ENCODE data around the gene CEBPZ. TPM values are rescaled to one million over a fixed set of nuclear protein-coding genes. Genes with fewer than 3 reads are reported as not detected.
A peak's percentile ranks its signal among the peaks of the same experiment; 100 is the strongest.

Gene CEBPZ
- total and polyA plus RNA-seq, 2 donors from 2014 or later = 45.5 to 55.9 TPM

DNA sequence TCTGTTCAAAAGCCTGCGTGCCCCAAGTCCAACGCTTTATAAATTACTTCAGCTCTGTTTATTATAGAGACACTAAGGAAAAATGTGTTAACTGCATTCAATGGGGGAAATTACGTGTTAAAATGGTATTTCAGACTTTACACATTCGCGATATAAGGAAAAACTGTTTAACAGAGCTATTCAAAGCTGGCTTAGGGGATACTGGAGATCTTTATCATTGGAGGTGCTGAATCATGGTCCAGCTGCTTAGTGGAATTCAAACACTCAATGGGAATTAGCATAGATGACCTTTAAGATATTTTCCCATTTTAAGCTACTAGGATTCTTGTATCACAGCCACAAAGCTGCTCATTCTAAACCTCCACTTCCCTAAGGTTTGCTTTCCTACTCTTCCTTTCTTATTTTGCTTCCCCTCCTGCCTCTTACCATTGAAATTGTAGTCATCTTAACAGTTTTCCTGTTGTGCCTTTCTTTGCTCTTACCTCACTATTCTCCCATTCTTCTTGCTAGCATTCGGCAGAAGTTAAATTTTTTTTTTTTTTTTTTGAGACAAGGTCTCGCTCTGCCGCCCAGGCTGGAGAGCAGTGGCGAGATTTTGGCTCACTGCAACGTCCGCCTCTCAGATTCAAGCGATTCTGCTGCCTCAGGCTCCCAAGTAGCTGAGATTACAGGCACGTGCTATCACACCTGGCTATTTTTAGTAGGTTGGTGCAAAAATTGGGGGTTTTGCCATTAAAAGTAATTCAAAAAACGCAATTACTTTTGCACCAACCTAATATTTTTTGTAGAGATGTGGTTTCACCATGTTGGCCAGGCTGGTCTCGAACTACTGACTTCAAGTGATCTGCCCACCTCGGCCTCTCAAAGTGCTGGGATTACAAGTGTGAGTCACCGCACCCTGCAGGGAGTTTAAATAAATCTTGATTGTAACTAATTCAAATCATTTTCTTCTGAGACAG is 49.4 kb downstream of the CEBPZ start:
- TF ChIP-seq, protein P1, sequence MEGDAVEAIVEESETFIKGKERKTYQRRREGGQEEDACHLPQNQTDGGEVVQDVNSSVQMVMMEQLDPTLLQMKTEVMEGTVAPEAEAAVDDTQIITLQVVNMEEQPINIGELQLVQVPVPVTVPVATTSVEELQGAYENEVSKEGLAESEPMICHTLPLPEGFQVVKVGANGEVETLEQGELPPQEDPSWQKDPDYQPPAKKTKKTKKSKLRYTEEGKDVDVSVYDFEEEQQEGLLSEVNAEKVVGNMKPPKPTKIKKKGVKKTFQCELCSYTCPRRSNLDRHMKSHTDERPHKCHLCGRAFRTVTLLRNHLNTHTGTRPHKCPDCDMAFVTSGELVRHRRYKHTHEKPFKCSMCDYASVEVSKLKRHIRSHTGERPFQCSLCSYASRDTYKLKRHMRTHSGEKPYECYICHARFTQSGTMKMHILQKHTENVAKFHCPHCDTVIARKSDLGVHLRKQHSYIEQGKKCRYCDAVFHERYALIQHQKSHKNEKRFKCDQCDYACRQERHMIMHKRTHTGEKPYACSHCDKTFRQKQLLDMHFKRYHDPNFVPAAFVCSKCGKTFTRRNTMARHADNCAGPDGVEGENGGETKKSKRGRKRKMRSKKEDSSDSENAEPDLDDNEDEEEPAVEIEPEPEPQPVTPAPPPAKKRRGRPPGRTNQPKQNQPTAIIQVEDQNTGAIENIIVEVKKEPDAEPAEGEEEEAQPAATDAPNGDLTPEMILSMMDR (IDR thresholded peaks at IDR 0.05; ENCODE audit: borderline replicate concordance, extremely low read depth, insufficient read depth) = no peak
- Histone ChIP-seq H3K36me3 (ENCODE audit: control insufficient read depth in 2 of 3, insufficient read depth in 3 of 3, low read length in 3 of 3) (no peaks in the 10 kb centered on the region), H3K4me3 (ENCODE audit: low read length in 3 of 3) (no peak overlapping the region), H3K9ac (ENCODE audit: low read length in 3 of 3) (no peak overlapping the region), H3K9me3 (ENCODE audit: control insufficient read depth in 2 of 3, insufficient read depth in 1 of 3, low read length in 3 of 3) (no peaks in the 10 kb centered on the region), H3K27me3 (ENCODE audit: control insufficient read depth, insufficient read depth, low read length) (no peaks in the 10 kb centered on the region), H3K4me1 (ENCODE audit: control insufficient read depth in 2 of 3, insufficient read depth in 2 of 3, low read depth in 1 of 3, low read length in 3 of 3) (no peaks in the 10 kb centered on the region), H3K27ac (ENCODE audit: low read depth in 2 of 2, low read length in 2 of 2) (no peak overlapping the region)
- intact Hi-C loops (cut with DNase I) = no loop called here
- DNase-seq (peak in 2 of 5 donors; percentile 19 to 34), FAIRE-seq (no peak)

DNA sequence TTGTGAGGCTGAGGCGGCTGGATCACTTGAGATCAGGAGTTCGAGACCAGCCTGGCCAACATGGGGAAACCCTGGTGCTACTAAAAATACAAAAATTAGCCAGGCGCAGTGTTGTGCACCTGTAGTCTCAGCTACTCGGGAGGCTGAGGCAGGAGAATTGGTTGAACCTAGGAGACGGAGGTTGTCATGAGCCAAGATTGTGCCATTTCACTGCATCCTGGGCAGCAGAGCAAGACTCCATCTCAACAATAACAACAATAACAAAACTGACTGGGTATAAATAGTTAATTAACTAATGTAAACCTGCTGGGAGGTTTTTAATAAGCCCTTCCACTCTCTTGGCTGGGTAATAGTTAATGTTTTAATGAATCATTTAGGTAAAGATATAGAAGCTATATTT is 50.8 kb downstream of the CEBPZ start:
- intact Hi-C loops (cut with DNase I) = no loop called here
- Histone ChIP-seq H3K27me3 (ENCODE audit: control insufficient read depth, insufficient read depth, low read length) (no peaks in the 10 kb centered on the region), H3K9ac (ENCODE audit: low read length in 3 of 3) (no peak overlapping the region), H3K4me1 (ENCODE audit: control insufficient read depth in 2 of 3, insufficient read depth in 2 of 3, low read depth in 1 of 3, low read length in 3 of 3) (no peaks in the 10 kb centered on the region), H3K36me3 (ENCODE audit: control insufficient read depth in 2 of 3, insufficient read depth in 3 of 3, low read length in 3 of 3) (no peaks in the 10 kb centered on the region), H3K27ac (ENCODE audit: low read depth in 2 of 2, low read length in 2 of 2) (no peak overlapping the region), H3K9me3 (ENCODE audit: control insufficient read depth in 2 of 3, insufficient read depth in 1 of 3, low read length in 3 of 3) (no peaks in the 10 kb centered on the region), H3K4me3 (ENCODE audit: low read length in 3 of 3) (no peak overlapping the region)
- FAIRE-seq = no peak
- TF ChIP-seq, protein P1 (IDR thresholded peaks at IDR 0.05; ENCODE audit: borderline replicate concordance, extremely low read depth, insufficient read depth) = no peak
- no peak for DNase-seq

DNA sequence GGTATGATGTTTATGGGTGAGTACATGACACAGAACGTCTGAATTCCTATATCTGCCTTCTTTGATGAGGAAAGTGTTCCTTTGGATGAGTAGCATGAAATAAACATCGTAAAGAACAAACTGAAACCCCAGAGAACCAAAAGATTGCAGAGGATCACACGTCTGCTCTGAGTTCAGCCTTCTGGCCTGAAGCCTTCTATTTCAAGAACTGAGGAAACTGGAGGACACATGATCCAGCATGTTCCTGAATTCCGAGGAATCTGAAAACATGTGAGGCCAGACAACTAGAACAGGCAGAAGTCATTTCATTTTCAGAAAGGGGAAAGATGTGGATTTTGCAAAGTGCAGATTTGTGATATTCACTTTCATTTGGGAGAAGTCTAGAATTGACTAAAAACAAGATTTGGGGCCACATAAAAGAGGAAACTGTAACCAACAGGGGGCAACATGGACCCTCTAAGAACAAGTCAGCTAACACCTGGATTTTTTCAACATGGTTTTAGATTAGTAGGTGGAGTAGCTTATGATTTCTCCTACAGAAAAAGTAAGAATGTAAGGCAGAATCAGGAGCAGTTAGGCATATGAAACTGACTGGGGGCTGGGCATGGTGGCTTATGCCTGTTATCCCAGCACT is 51.3 kb downstream of the CEBPZ start:
- H3K27ac ChIP-seq (ENCODE audit: low read depth in 2 of 2, low read length in 2 of 2) = no peak overlapping the region
- H3K9ac ChIP-seq (ENCODE audit: low read length in 3 of 3) = no peak overlapping the region
- no peaks in the 10 kb centered on the region for H3K9me3 ChIP-seq (ENCODE audit: control insufficient read depth in 2 of 3, insufficient read depth in 1 of 3, low read length in 3 of 3)
- no peaks in the 10 kb centered on the region for H3K4me1 ChIP-seq (ENCODE audit: control insufficient read depth in 2 of 3, insufficient read depth in 2 of 3, low read depth in 1 of 3, low read length in 3 of 3)
- H3K4me3 ChIP-seq (ENCODE audit: low read length in 3 of 3) = no peak overlapping the region
- no peaks in the 10 kb centered on the region for H3K27me3 ChIP-seq (ENCODE audit: control insufficient read depth, insufficient read depth, low read length)
- TF ChIP-seq, protein P1 (IDR thresholded peaks at IDR 0.05; ENCODE audit: borderline replicate concordance, extremely low read depth, insufficient read depth) = no peak
- DNase-seq (no peak), FAIRE-seq (no peak)
- no peaks in the 10 kb centered on the region for H3K36me3 ChIP-seq (ENCODE audit: control insufficient read depth in 2 of 3, insufficient read depth in 3 of 3, low read length in 3 of 3)
- intact Hi-C loops (cut with DNase I) = no loop called here
